BLaER1 (cell line): Measurements from ENCODE around the gene LYPD6B.

Experiments
- H3K27ac ChIP-seq: shearing (Covaris generic); formaldehyde crosslinking; 2 replicates; pipeline ENCODE4 v1.8.1; 2022
- H3K27me3 ChIP-seq: shearing (Covaris generic); formaldehyde crosslinking; 2 replicates; pipeline ENCODE4 v1.8.1; 2022
- H3K36me3 ChIP-seq: shearing (Covaris generic); formaldehyde crosslinking; 2 replicates; pipeline ENCODE4 v1.8.1; 2022
- H3K4me1 ChIP-seq: shearing (Covaris generic); formaldehyde crosslinking; 2 replicates; pipeline ENCODE4 v1.8.1; 2022
- H3K4me2 ChIP-seq: shearing (Covaris generic); formaldehyde crosslinking; 2 replicates; pipeline ENCODE4 v1.8.1; 2022
- H3K4me3 ChIP-seq: shearing (Covaris generic); formaldehyde crosslinking; 2 replicates; pipeline ENCODE4 v1.8.1; 2022
- H3K9ac ChIP-seq: shearing (Covaris generic); formaldehyde crosslinking; 2 replicates; pipeline ENCODE4 v1.8.1; 2022
- H3K9me3 ChIP-seq: shearing (Covaris generic); formaldehyde crosslinking; 2 replicates; pipeline ENCODE4 v1.8.1; 2022
- H4K20me1 ChIP-seq: shearing (Covaris generic); formaldehyde crosslinking; 2 replicates; pipeline ENCODE4 v1.8.1; 2022
- Cebpa-rat ChIP-seq: shearing (Covaris generic); IDR thresholded peaks from 2 replicates; pipeline ENCODE4 v1.8.1; 2022

The LYPD6B gene

GRCh38 chr2:149082079-149082478 is 43.6 kb downstream of the LYPD6B start:
- TF ChIP-seq Cebpa-rat: no peak
- H3K27me3 ChIP-seq: no peaks in the 10 kb centered on the region
- peaks cover 2% of the 10 kb centered on the region; the same call in 1 of the 2 replicates for H3K4me1 ChIP-seq
- no peak overlapping the region for H3K4me3 ChIP-seq
- no peaks in the 10 kb centered on the region for H3K9me3 ChIP-seq
- H3K9ac ChIP-seq: no peak overlapping the region
- H3K4me2 ChIP-seq: no peak overlapping the region
- H3K27ac ChIP-seq: no peak overlapping the region
- H4K20me1 ChIP-seq: no peaks in the 10 kb centered on the region
- H3K36me3 ChIP-seq: no peaks in the 10 kb centered on the region

- H4K20me1 ChIP-seq: no peaks in the 10 kb centered on the region
- no peak for TF ChIP-seq Cebpa-rat
- H3K9me3 ChIP-seq: no peaks in the 10 kb centered on the region
- H3K9ac ChIP-seq: no peak overlapping the region
- no peak overlapping the region for H3K4me2 ChIP-seq
- H3K27me3 ChIP-seq: no peaks in the 10 kb centered on the region
- no peaks in the 10 kb centered on the region for H3K36me3 ChIP-seq
- no peak overlapping the region for H3K4me3 ChIP-seq
- H3K27ac ChIP-seq: no peak overlapping the region
- H3K4me1 ChIP-seq: no peaks in the 10 kb centered on the region
Measured at GRCh38 chr2:149082735-149083134, 44.2 kb downstream of the LYPD6B start.

- no peak overlapping the region for H3K4me3 ChIP-seq
- TF ChIP-seq Cebpa-rat: no peak
- no peaks in the 10 kb centered on the region for H3K9me3 ChIP-seq
- no peaks in the 10 kb centered on the region for H3K27me3 ChIP-seq
- no peak overlapping the region for H3K9ac ChIP-seq
- no peaks in the 10 kb centered on the region for H4K20me1 ChIP-seq
- no peak overlapping the region for H3K4me2 ChIP-seq
- no peaks in the 10 kb centered on the region for H3K4me1 ChIP-seq
- no peaks in the 10 kb centered on the region for H3K36me3 ChIP-seq
- no peak overlapping the region for H3K27ac ChIP-seq
Measured at GRCh38 chr2:149084924-149085795, 46.7 kb downstream of the LYPD6B start.

- H3K4me1 ChIP-seq: peaks cover 4% of the 10 kb centered on the region; the same call in 1 of the 2 replicates
- H3K9ac ChIP-seq: no peak overlapping the region
- H3K27ac ChIP-seq: no peak overlapping the region
- no peaks in the 10 kb centered on the region for H4K20me1 ChIP-seq
- H3K27me3 ChIP-seq: no peaks in the 10 kb centered on the region
- H3K4me2 ChIP-seq: no peak overlapping the region
- H3K4me3 ChIP-seq: no peak overlapping the region
- no peak for TF ChIP-seq Cebpa-rat
- no peaks in the 10 kb centered on the region for H3K36me3 ChIP-seq
- H3K9me3 ChIP-seq: no peaks in the 10 kb centered on the region
Measured at GRCh38 chr2:149087751-149088150, 49.3 kb downstream of the LYPD6B start.

- TF ChIP-seq Cebpa-rat: no peak
- H3K4me1 ChIP-seq: peaks cover 4% of the 10 kb centered on the region; the same call in 1 of the 2 replicates
- H3K9me3 ChIP-seq: no peaks in the 10 kb centered on the region
- H3K4me3 ChIP-seq: no peak overlapping the region
- no peaks in the 10 kb centered on the region for H3K27me3 ChIP-seq
- H3K36me3 ChIP-seq: no peaks in the 10 kb centered on the region
- no peak overlapping the region for H3K27ac ChIP-seq
- no peak overlapping the region for H3K4me2 ChIP-seq
- no peak overlapping the region for H3K9ac ChIP-seq
- no peaks in the 10 kb centered on the region for H4K20me1 ChIP-seq
Measured at GRCh38 chr2:149089068-149089467, 50.6 kb downstream of the LYPD6B start.

- H3K9ac ChIP-seq: no peak overlapping the region
- no peaks in the 10 kb centered on the region for H3K9me3 ChIP-seq
- H3K27ac ChIP-seq: no peak overlapping the region
- no peaks in the 10 kb centered on the region for H4K20me1 ChIP-seq
- no peaks in the 10 kb centered on the region for H3K36me3 ChIP-seq
- no peak overlapping the region for H3K4me3 ChIP-seq
- no peak overlapping the region for H3K4me2 ChIP-seq
- H3K4me1 ChIP-seq: peaks cover 4% of the 10 kb centered on the region; the same call in 1 of the 2 replicates
- H3K27me3 ChIP-seq: no peaks in the 10 kb centered on the region
- no peak for TF ChIP-seq Cebpa-rat
Measured at GRCh38 chr2:149090706-149091105, 52.2 kb downstream of the LYPD6B start.

GRCh38 chr2:149093579-149093978 is 55.1 kb downstream of the LYPD6B start:
- no peak overlapping the region for H3K4me2 ChIP-seq
- H3K4me3 ChIP-seq: no peak overlapping the region
- no peak overlapping the region for H3K9ac ChIP-seq
- H3K4me1 ChIP-seq: peaks cover 4% of the 10 kb centered on the region; the same call in 1 of the 2 replicates
- H3K36me3 ChIP-seq: no peaks in the 10 kb centered on the region
- H3K9me3 ChIP-seq: no peaks in the 10 kb centered on the region
- TF ChIP-seq Cebpa-rat: no peak
- H3K27ac ChIP-seq: no peak overlapping the region
- H4K20me1 ChIP-seq: no peaks in the 10 kb centered on the region
- H3K27me3 ChIP-seq: no peaks in the 10 kb centered on the region

GRCh38 chr2:149094217-149095015 is 55.9 kb downstream of the LYPD6B start:
- H3K4me3 ChIP-seq: no peak overlapping the region
- no peaks in the 10 kb centered on the region for H3K9me3 ChIP-seq
- H3K9ac ChIP-seq: no peak overlapping the region
- H3K4me2 ChIP-seq: no peak overlapping the region
- TF ChIP-seq Cebpa-rat: no peak
- H3K27ac ChIP-seq: no peak overlapping the region
- H3K27me3 ChIP-seq: no peaks in the 10 kb centered on the region
- H3K4me1 ChIP-seq: peaks cover 4% of the 10 kb centered on the region; the same call in 1 of the 2 replicates
- no peaks in the 10 kb centered on the region for H4K20me1 ChIP-seq
- no peaks in the 10 kb centered on the region for H3K36me3 ChIP-seq

- no peak overlapping the region for H3K27ac ChIP-seq
- H3K4me2 ChIP-seq: no peak overlapping the region
- H3K4me1 ChIP-seq: no peaks in the 10 kb centered on the region
- no peak overlapping the region for H3K9ac ChIP-seq
- no peak overlapping the region for H3K4me3 ChIP-seq
- H3K9me3 ChIP-seq: no peaks in the 10 kb centered on the region
- no peak for TF ChIP-seq Cebpa-rat
- H3K36me3 ChIP-seq: no peaks in the 10 kb centered on the region
- no peaks in the 10 kb centered on the region for H4K20me1 ChIP-seq
- no peaks in the 10 kb centered on the region for H3K27me3 ChIP-seq
Measured at GRCh38 chr2:149098701-149099100, 60.2 kb downstream of the LYPD6B start.

GRCh38 chr2:149099298-149099697 is 60.8 kb downstream of the LYPD6B start:
- no peaks in the 10 kb centered on the region for H3K4me1 ChIP-seq
- H3K27me3 ChIP-seq: no peaks in the 10 kb centered on the region
- H3K27ac ChIP-seq: no peak overlapping the region
- H4K20me1 ChIP-seq: no peaks in the 10 kb centered on the region
- H3K9me3 ChIP-seq: no peaks in the 10 kb centered on the region
- no peak overlapping the region for H3K9ac ChIP-seq
- no peaks in the 10 kb centered on the region for H3K36me3 ChIP-seq
- H3K4me2 ChIP-seq: no peak overlapping the region
- H3K4me3 ChIP-seq: no peak overlapping the region
- no peak for TF ChIP-seq Cebpa-rat
